Memory B cell (primary cell): ENCODE results near the gene SENP2.
"Not testable (repeated sequence)": the region's sequence is repeated elsewhere in the genome, so short reads cannot be mapped to it uniquely, and the experiment has no call there.

Experiments
- ATAC-seq: fragments of 150-1000 bp; cut with Tn5 transposase; 2 replicates; pipeline ENCODE4 v1.10.0; 2021; ENCODE audit warnings: low read depth, mild to moderate bottlenecking, moderate library complexity
- DNase-seq, 2 donors: peaks; one replicate each; pipeline ENCODE4 v3.0.0; 2022; ENCODE audit warnings: low spot score in 2 of 2
- H3K27ac Mint-ChIP-seq: one replicate; pipeline ENCODE4 v1.8.0; 2022; ENCODE audit warnings: mild to moderate bottlenecking, moderate library complexity, mixed read lengths
- H3K27me3 Mint-ChIP-seq: one replicate; pipeline ENCODE4 v1.8.0; 2022; ENCODE audit warnings: mixed read lengths
- H3K36me3 Mint-ChIP-seq: one replicate; pipeline ENCODE4 v1.8.0; 2022; ENCODE audit warnings: mild to moderate bottlenecking, mixed read lengths
- H3K4me1 Mint-ChIP-seq: one replicate; pipeline ENCODE4 v1.8.0; 2022; ENCODE audit warnings: mixed read lengths
- H3K4me3 Mint-ChIP-seq: one replicate; pipeline ENCODE4 v1.8.0; 2022; ENCODE audit warnings: mild to moderate bottlenecking, moderate library complexity, mixed read lengths
- H3K9me3 Mint-ChIP-seq: one replicate; pipeline ENCODE4 v1.8.0; 2022; ENCODE audit warnings: mixed read lengths

The SENP2 gene

GRCh38 chr3:185659942-185660921 is 74.1 kb downstream of the SENP2 start:
- DNase-seq (peak; percentile 50 to 68), ATAC-seq (peak; percentile 75)
- Mint-ChIP-seq H3K27me3 (peaks cover 17% of the 10 kb centered on the region), H3K4me1 (no peaks in the 10 kb centered on the region), H3K4me3 (no peak overlapping the region), H3K9me3 (no peaks in the 10 kb centered on the region), H3K36me3 (no peaks in the 10 kb centered on the region), H3K27ac (no peak overlapping the region)

- not testable (repeated sequence) for H3K4me3 Mint-ChIP-seq, H3K36me3 Mint-ChIP-seq, ATAC-seq, H3K27ac Mint-ChIP-seq, H3K4me1 Mint-ChIP-seq, H3K9me3 Mint-ChIP-seq, DNase-seq
- peaks cover 17% of the 10 kb centered on the region for H3K27me3 Mint-ChIP-seq
Measured at GRCh38 chr3:185661296-185661695, 75.2 kb downstream of the SENP2 start.

GRCh38 chr3:185661772-185662171 is 75.7 kb downstream of the SENP2 start:
- peaks cover 17% of the 10 kb centered on the region for H3K27me3 Mint-ChIP-seq
- ATAC-seq: no peak
- no peak overlapping the region for H3K27ac Mint-ChIP-seq

GRCh38 chr3:185663929-185664328 is 77.8 kb downstream of the SENP2 start:
- Mint-ChIP-seq H3K36me3 (no peaks in the 10 kb centered on the region), H3K4me1 (no peaks in the 10 kb centered on the region), H3K27ac (no peak overlapping the region), H3K9me3 (peaks cover 1% of the 10 kb centered on the region), H3K27me3 (peaks cover 12% of the 10 kb centered on the region), H3K4me3 (no peak overlapping the region)
- no peak for ATAC-seq
- no peak for DNase-seq

More at GRCh38 chr3:185661772-185662171, 75.7 kb downstream of the SENP2 start:
- Mint-ChIP-seq H3K36me3 (no peaks in the 10 kb centered on the region), H3K9me3 (no peaks in the 10 kb centered on the region), H3K4me3 (no peak overlapping the region), H3K4me1 (no peaks in the 10 kb centered on the region)
- no peak for DNase-seq

DNA sequence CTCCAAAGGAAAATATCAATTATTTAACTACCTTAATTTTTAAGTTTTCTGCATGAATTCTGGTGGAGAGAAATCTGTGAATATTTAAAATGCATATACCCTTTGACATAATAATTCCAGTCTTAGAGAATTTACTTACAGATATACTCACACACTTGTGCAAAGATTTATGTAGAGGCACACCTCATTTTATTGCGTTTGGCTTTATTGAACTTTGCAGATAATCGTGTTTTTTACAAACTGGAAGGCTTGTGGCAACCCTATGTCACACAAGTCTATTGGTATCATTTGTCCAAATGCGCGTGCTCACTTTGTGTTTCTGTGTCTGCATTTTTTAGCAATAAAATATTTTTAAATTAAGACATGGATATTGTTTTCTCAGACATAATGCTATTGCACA is 81.5 kb downstream of the SENP2 start:
- Mint-ChIP-seq H3K4me1 (no peaks in the 10 kb centered on the region), H3K4me3 (no peak overlapping the region), H3K27me3 (peaks cover 5% of the 10 kb centered on the region), H3K36me3 (no peaks in the 10 kb centered on the region), H3K9me3 (peaks cover 1% of the 10 kb centered on the region), H3K27ac (no peak overlapping the region)
- no peak for ATAC-seq
- no peak for DNase-seq

DNA sequence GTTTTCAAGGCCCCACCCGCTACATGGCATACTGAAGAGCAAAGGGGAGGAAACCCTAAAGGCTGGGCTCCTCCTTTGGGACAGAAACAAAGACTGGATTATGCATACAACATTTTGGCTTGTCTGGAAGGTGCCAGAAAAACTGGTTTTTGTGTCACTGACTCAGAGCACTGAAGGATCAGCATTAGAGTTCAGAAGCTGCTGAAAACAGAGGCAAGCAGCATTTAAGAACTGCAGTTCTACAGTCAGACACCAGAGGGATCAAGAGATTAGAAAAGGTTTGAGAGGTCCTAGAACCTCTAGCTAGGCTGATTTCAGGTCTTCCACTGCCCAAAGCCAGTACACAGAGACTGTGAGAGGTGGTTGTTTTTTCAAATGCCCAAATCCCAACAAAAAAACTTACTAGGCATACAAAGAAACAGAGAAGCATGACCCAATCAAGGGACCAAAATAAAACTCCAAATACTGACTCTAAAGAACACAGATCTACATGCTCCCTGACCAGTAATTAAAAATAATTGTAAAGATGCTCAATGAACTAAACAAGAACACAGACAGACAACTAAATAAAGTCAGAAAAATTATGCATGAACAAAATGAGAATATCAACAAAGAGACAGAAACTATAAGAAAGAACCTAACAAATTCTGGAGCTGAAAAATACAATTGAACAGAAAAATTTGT is 91.2 kb downstream of the SENP2 start:
- Mint-ChIP-seq H3K9me3 (peaks cover 14% of the 10 kb centered on the region), H3K4me1 (no peaks in the 10 kb centered on the region), H3K4me3 (no peak overlapping the region), H3K27ac (no peak overlapping the region), H3K36me3 (no peaks in the 10 kb centered on the region), H3K27me3 (peaks cover 11% of the 10 kb centered on the region)
- ATAC-seq (no peak), DNase-seq (no peak)

GRCh38 chr3:185678027-185678426 is 91.9 kb downstream of the SENP2 start:
- H3K27ac Mint-ChIP-seq: no peak overlapping the region
- ATAC-seq: no peak
- no peak for DNase-seq
- peaks cover 9% of the 10 kb centered on the region for H3K27me3 Mint-ChIP-seq
- no peaks in the 10 kb centered on the region for H3K4me1 Mint-ChIP-seq
- H3K4me3 Mint-ChIP-seq: no peak overlapping the region
- peaks cover 17% of the 10 kb centered on the region for H3K9me3 Mint-ChIP-seq
- H3K36me3 Mint-ChIP-seq: no peaks in the 10 kb centered on the region

- Mint-ChIP-seq H3K27ac (no peak overlapping the region), H3K36me3 (no peaks in the 10 kb centered on the region), H3K4me3 (no peak overlapping the region), H3K4me1 (no peaks in the 10 kb centered on the region), H3K27me3 (peaks cover 2% of the 10 kb centered on the region), H3K9me3 (peaks cover 17% of the 10 kb centered on the region)
- ATAC-seq: no peak
- no peak for DNase-seq
Measured at GRCh38 chr3:185680231-185680630, 94.1 kb downstream of the SENP2 start.
